Osteoblast (primary cell): ENCODE data around the gene AHNAK. TPM values are rescaled to one million over a fixed set of nuclear protein-coding genes. Genes with fewer than 3 reads are reported as not detected.

ENCODE experiments used
- DNase-seq: peaks from one replicate; pipeline ENCODE4 v3.0.0; 2011; ENCODE audit warnings: low spot score, mixed read lengths; ENCODE audit not compliant: insufficient read length; ENCODE audit errors: missing footprints
- H2AFZ ChIP-seq: 2 replicates; pipeline ENCODE4 v1.6.0; 2011; ENCODE audit warnings: mild to moderate bottlenecking, low read length
- H3K27ac ChIP-seq: 2 replicates; pipeline ENCODE4 v1.5.1; 2011; ENCODE audit warnings: mild to moderate bottlenecking, low read depth, low read length, moderate library complexity
- H3K27me3 ChIP-seq: 2 replicates; pipeline ENCODE4 v1.6.0; 2012; ENCODE audit warnings: mild to moderate bottlenecking, control low read depth, inconsistent platforms, low read length, moderate library complexity; ENCODE audit not compliant: insufficient read depth
- H3K36me3 ChIP-seq: 2 replicates; pipeline ENCODE4 v1.5.1; 2011; ENCODE audit warnings: mild to moderate bottlenecking, low read length, control low read depth, moderate library complexity; ENCODE audit not compliant: insufficient read depth
- H3K4me1 ChIP-seq: 2 replicates; pipeline ENCODE4 v1.5.1; 2011; ENCODE audit warnings: mild to moderate bottlenecking, low read length, control low read depth, moderate library complexity; ENCODE audit not compliant: insufficient read depth
- H3K4me2 ChIP-seq: 2 replicates; pipeline ENCODE4 v1.6.0; 2011; ENCODE audit warnings: mild to moderate bottlenecking, low read length; ENCODE audit not compliant: insufficient read depth
- H3K4me3 ChIP-seq: fragments of 200-600 bp; sonication (generic); 3 replicates; pipeline ENCODE4 v1.5.1; 2012; ENCODE audit warnings: mild to moderate bottlenecking, low read length, inconsistent platforms; ENCODE audit not compliant: insufficient read depth
- H3K79me2 ChIP-seq: 2 replicates; pipeline ENCODE4 v1.6.0; 2012; ENCODE audit warnings: mild to moderate bottlenecking, low read length, control low read depth, inconsistent platforms; ENCODE audit not compliant: insufficient read depth
- H3K9me3 ChIP-seq: 2 replicates; pipeline ENCODE4 v1.5.1; 2011; ENCODE audit warnings: low read depth, low read length, control low read depth
- H4K20me1 ChIP-seq: 2 replicates; pipeline ENCODE4 v1.6.0; 2012; ENCODE audit warnings: mild to moderate bottlenecking, low read length, control low read depth; ENCODE audit not compliant: insufficient read depth
- CTCF ChIP-seq: IDR thresholded peaks from 2 replicates; pipeline ENCODE4 v1.5.1; 2011; ENCODE audit warnings: mild to moderate bottlenecking, low read depth, low read length, moderate library complexity; ENCODE audit errors: extremely low read depth
- total RNA-seq: library from RNA; depleted of rRNA; stranded (reverse); fragments of >200 nt; gene quantifications from 2 replicates; pipeline ENCODE4 v1.2.3, GENCODE V29; 2012

The AHNAK gene
- total RNA-seq, 1 donor, result 720 TPM

GRCh38 chr11:62578541-62578940 lies 31.9 kb upstream of the AHNAK start:
- no peak for TF ChIP-seq CTCF
- H3K4me2 ChIP-seq, result no peak overlapping the region
- H3K79me2 ChIP-seq, result peaks cover 23% of the 10 kb centered on the region
- no peak overlapping the region for H3K4me3 ChIP-seq
- H3K36me3 ChIP-seq, result peaks cover 30% of the 10 kb centered on the region
- H2AFZ ChIP-seq, result no peak overlapping the region
- H3K27me3 ChIP-seq, result no peaks in the 10 kb centered on the region
- H3K9me3 ChIP-seq, result no peaks in the 10 kb centered on the region
- H3K4me1 ChIP-seq, result peaks cover 14% of the 10 kb centered on the region
- DNase-seq, result no peak
- H4K20me1 ChIP-seq, result no peaks in the 10 kb centered on the region
- H3K27ac ChIP-seq, result no peak overlapping the region

- peak; percentile 14 for DNase-seq
- Histone ChIP-seq H3K27ac (no peak overlapping the region), H3K27me3 (no peaks in the 10 kb centered on the region), H3K79me2 (peaks cover 37% of the 10 kb centered on the region), H3K9me3 (no peaks in the 10 kb centered on the region), H3K4me1 (peaks cover 18% of the 10 kb centered on the region), H3K4me2 (no peak overlapping the region), H4K20me1 (peaks cover 11% of the 10 kb centered on the region), H3K4me3 (no peak overlapping the region), H3K36me3 (peaks cover 33% of the 10 kb centered on the region), H2AFZ (no peak overlapping the region)
- TF ChIP-seq CTCF, result no peak
These were observed 30.6 kb upstream of the AHNAK start for GRCh38 chr11:62577046-62577714.

- H4K20me1 ChIP-seq, result peaks cover 25% of the 10 kb centered on the region
These were observed 29.2 kb upstream of the AHNAK start for GRCh38 chr11:62575837-62576236.

More at GRCh38 chr11:62575837-62576236, 29.2 kb upstream of the AHNAK start:
- peaks cover 50% of the 10 kb centered on the region for H3K79me2 ChIP-seq
- H3K9me3 ChIP-seq, result no peaks in the 10 kb centered on the region
- no peak overlapping the region for H3K27ac ChIP-seq
- peak overlapping the region; percentile 79 for H3K4me3 ChIP-seq
- peak overlapping the region; percentile 72 for H3K4me2 ChIP-seq
- H3K36me3 ChIP-seq, result peaks cover 38% of the 10 kb centered on the region
- DNase-seq, result no peak
- H3K4me1 ChIP-seq, result peaks cover 26% of the 10 kb centered on the region
- TF ChIP-seq CTCF, result no peak
- H3K27me3 ChIP-seq, result no peaks in the 10 kb centered on the region
- H2AFZ ChIP-seq, result no peak overlapping the region
